Measurements from ENCODE around the gene BTBD16.

BTBD16 gene

GRCh38 chr10:122296363-122297120 lies 25.4 kb downstream of the BTBD16 start:
- no peak for DNase-seq

- no peak for DNase-seq
Observed at GRCh38 chr10:122297583-122297982, 26.5 kb downstream of the BTBD16 start.

- DNase-seq: no peak
Observed at GRCh38 chr10:122298206-122298597, 27.1 kb downstream of the BTBD16 start.

- no peak for DNase-seq
Observed at GRCh38 chr10:122298598-122299301, 27.7 kb downstream of the BTBD16 start.

GRCh38 chr10:122299423-122300075 lies 28.5 kb downstream of the BTBD16 start:
- no peak for DNase-seq

GRCh38 chr10:122301055-122301810 lies 30.1 kb downstream of the BTBD16 start:
- no peak for DNase-seq

- DNase-seq: no peak
Observed at GRCh38 chr10:122301811-122302115, 30.7 kb downstream of the BTBD16 start.

GRCh38 chr10:122302315-122302714 lies 31.2 kb downstream of the BTBD16 start:
- DNase-seq: no peak

GRCh38 chr10:122303271-122304053 lies 32.4 kb downstream of the BTBD16 start:
- no peak for DNase-seq

GRCh38 chr10:122304054-122304579 lies 33.0 kb downstream of the BTBD16 start:
- no peak for DNase-seq

GRCh38 chr10:122306282-122306681 lies 35.2 kb downstream of the BTBD16 start:
- no peak for DNase-seq

- no peak for DNase-seq
Observed at GRCh38 chr10:122306744-122307143, 35.6 kb downstream of the BTBD16 start.

- no peak for DNase-seq
Observed at GRCh38 chr10:122307669-122308416, 36.7 kb downstream of the BTBD16 start.

- no peak for DNase-seq
Observed at GRCh38 chr10:122308417-122309141, 37.5 kb downstream of the BTBD16 start.

- DNase-seq: no peak
Observed at GRCh38 chr10:122310311-122311050, 39.4 kb downstream of the BTBD16 start.

GRCh38 chr10:122311051-122311410 lies 39.9 kb downstream of the BTBD16 start:
- DNase-seq: no peak

GRCh38 chr10:122311716-122312115 lies 40.6 kb downstream of the BTBD16 start:
- DNase-seq: no peak

- no peak for DNase-seq
Observed at GRCh38 chr10:122316224-122316884, 45.3 kb downstream of the BTBD16 start.

GRCh38 chr10:122321960-122322359 lies 50.9 kb downstream of the BTBD16 start:
- no peak for DNase-seq

GRCh38 chr10:122323189-122323588 lies 52.1 kb downstream of the BTBD16 start:
- no peak for DNase-seq

Measured in cortex of kidney (tissue), 1 donor.